Measurements from ENCODE around the gene PTPRN2. TPM values are rescaled to one million over a fixed set of nuclear protein-coding genes. Genes with fewer than 3 reads are reported as not detected.

The PTPRN2 gene
- total and polyA plus RNA-seq, 2 of the 13 experiments (the other 11 are each of a cell fraction or from before 2014, with no cell fraction given), result 2.5 to 24.2 TPM

GRCh38 chr7:158246272-158246959 is 341.2 kb downstream of the PTPRN2 start:
- Histone ChIP-seq H3K9ac (ENCODE audit: insufficient read depth, low read depth, low read length) (no peak overlapping the region), H3K36me3 (replicated peaks in 1 of 2; ENCODE audit: control insufficient read depth in 1 of 2, insufficient read depth in 2 of 2, low read length in 2 of 2) (no peaks in the 10 kb centered on the region; a peak in 1 of 5 replicates), H3K9me3 (ENCODE audit: low read length) (no peaks in the 10 kb centered on the region), H3K27me3 (ENCODE audit: control insufficient read depth in 1 of 2, insufficient read depth in 2 of 2, low read length in 2 of 2) (no peaks in the 10 kb centered on the region), H3K4me2 (ENCODE audit: low read depth, low read length) (no peak overlapping the region), H3K4me1 (ENCODE audit: insufficient read depth, low read length) (no peaks in the 10 kb centered on the region), H3K27ac (ENCODE audit: extremely low read length, insufficient read depth, low read length) (no peak overlapping the region), H3K4me3 (replicated peaks in 1 of 3; ENCODE audit: insufficient read depth in 1 of 3, low read depth in 2 of 3, low read length in 3 of 3) (no peak overlapping the region), H2AFZ (ENCODE audit: low read length) (no peak overlapping the region), H3K79me2 (ENCODE audit: insufficient read depth, low read length) (no peaks in the 10 kb centered on the region), H4K20me1 (ENCODE audit: insufficient read depth, low read length) (peaks cover 27% of the 10 kb centered on the region)
- in situ Hi-C loops (cut with HindIII; ENCODE audit: extremely low pct_ligation_motif_present, low pct_unique_long_range_greater_than_20kb), result no loop called here
- no peak for TF ChIP-seq ZNF747 (CRISPR knock-in tag; IDR thresholded peaks at IDR 0.05; ENCODE audit: borderline replicate concordance)
- intact Hi-C loops (cut with micrococcal nuclease; ENCODE audit: unreplicated experiment), result no loop called here
- ChIA-PET POLR2A (no interaction called here), CTCF (ENCODE audit: low intra/inter-chr PET ratio, low total read pairs) (no interaction called here)
- ATAC-seq (no peak), DNase-seq (ENCODE audit: low spot score) (no peak), FAIRE-seq (no peak)
- WGBS (ENCODE audit: low lambda C conversion rate), result 88% methylated on average over 23 of the region's 24 CpGs
- no TSS peak for BruUV-seq (replicated peaks)

- Histone ChIP-seq H3K4me2 (ENCODE audit: low read depth, low read length) (no peak overlapping the region), H3K9me3 (ENCODE audit: low read length) (no peaks in the 10 kb centered on the region), H3K79me2 (ENCODE audit: insufficient read depth, low read length) (no peaks in the 10 kb centered on the region), H3K9ac (ENCODE audit: insufficient read depth, low read depth, low read length) (no peak overlapping the region), H3K27ac (ENCODE audit: extremely low read length, insufficient read depth, low read length) (no peak overlapping the region), H4K20me1 (ENCODE audit: insufficient read depth, low read length) (peaks cover 19% of the 10 kb centered on the region), H3K36me3 (replicated peaks in 1 of 2; ENCODE audit: control insufficient read depth in 1 of 2, insufficient read depth in 2 of 2, low read length in 2 of 2) (no peaks in the 10 kb centered on the region; a peak in 1 of 5 replicates), H2AFZ (ENCODE audit: low read length) (no peak overlapping the region), H3K4me1 (ENCODE audit: insufficient read depth, low read length) (no peaks in the 10 kb centered on the region), H3K4me3 (replicated peaks in 1 of 3; ENCODE audit: insufficient read depth in 1 of 3, low read depth in 2 of 3, low read length in 3 of 3) (no peak overlapping the region), H3K27me3 (ENCODE audit: control insufficient read depth in 1 of 2, insufficient read depth in 2 of 2, low read length in 2 of 2) (no peaks in the 10 kb centered on the region)
- no peak for FAIRE-seq
- intact Hi-C loops (cut with micrococcal nuclease; ENCODE audit: unreplicated experiment) (no loop called here), in situ Hi-C loops (cut with HindIII; ENCODE audit: extremely low pct_ligation_motif_present, low pct_unique_long_range_greater_than_20kb) (no loop called here)
- DNase-seq (ENCODE audit: low spot score), result no peak
- ChIA-PET CTCF (ENCODE audit: low intra/inter-chr PET ratio, low total read pairs) (no interaction called here), POLR2A (no interaction called here)
- no peak for ATAC-seq
- 92% methylated on average over 11 of the region's 12 CpGs for WGBS (ENCODE audit: low lambda C conversion rate)
- no TSS peak for BruUV-seq (replicated peaks)
- no peak for TF ChIP-seq PATZ1 (CRISPR knock-in tag; IDR thresholded peaks at IDR 0.05)
- no peak for TF ChIP-seq ZNF780A (CRISPR knock-in tag; IDR thresholded peaks at IDR 0.05)
- TF ChIP-seq IKZF1 (IDR thresholded peaks at IDR 0.05), result no peak
- TF ChIP-seq RFXANK (CRISPR knock-in tag; IDR thresholded peaks at IDR 0.05), result no peak
- TF ChIP-seq SNAPC5 (CRISPR knock-in tag; IDR thresholded peaks at IDR 0.05; ENCODE audit: borderline replicate concordance), result no peak
- no peak for TF ChIP-seq CERS6 (CRISPR knock-in tag; IDR thresholded peaks at IDR 0.05)
- no peak for TF ChIP-seq TERF1 (CRISPR knock-in tag; IDR thresholded peaks at IDR 0.05)
- no peak for TF ChIP-seq CAMTA2 (CRISPR knock-in tag; IDR thresholded peaks at IDR 0.05; ENCODE audit: borderline replicate concordance)
- no peak for TF ChIP-seq ZNF296 (CRISPR knock-in tag; conservative IDR thresholded peaks at IDR 0.05)
- TF ChIP-seq JUN (CRISPR knock-in tag; IDR thresholded peaks at IDR 0.05), result no peak
- TF ChIP-seq BRCA1 (CRISPR knock-in tag; IDR thresholded peaks at IDR 0.05), result no peak
- TF ChIP-seq SMARCC2 (IDR thresholded peaks at IDR 0.05), result no peak
- no peak for TF ChIP-seq ZBTB34 (CRISPR knock-in tag; IDR thresholded peaks at IDR 0.05)
Observed at GRCh38 chr7:158245724-158246041, 341.9 kb downstream of the PTPRN2 start.
